HepG2 (cell line): ENCODE data around the gene PTCRA. TPM values are rescaled to one million over a fixed set of nuclear protein-coding genes. Genes with fewer than 3 reads are reported as not detected.

ENCODE experiments used
- FOXK1 ChIP-seq: sonication (generic); formaldehyde crosslinking; IDR thresholded peaks from 2 replicates; pipeline ENCODE4 v1.4.0; 2020; ENCODE audit warnings: low read depth, missing genetic modification reagents, borderline replicate concordance
- GATA4 ChIP-seq: sonication (generic); IDR thresholded peaks from 2 replicates; pipeline ENCODE4 v1.6.1; 2016; ENCODE audit warnings: antibody characterized with exemption, low read depth, borderline replicate concordance
- MAFF ChIP-seq: IDR thresholded peaks from 2 replicates; pipeline ENCODE4 v1.6.1; 2011; ENCODE audit warnings: low read depth, low read length, improper control_type of control experiment
- NR1H2 ChIP-seq: sonication (generic); formaldehyde crosslinking; IDR thresholded peaks from 2 replicates; pipeline ENCODE4 v1.8.1; 2022; ENCODE audit warnings: low read depth, missing genetic modification reagents, borderline replicate concordance
- TBX2 ChIP-seq: sonication (generic); formaldehyde crosslinking; IDR thresholded peaks from 2 replicates; pipeline ENCODE4 v1.5.0; 2020; ENCODE audit warnings: missing genetic modification reagents, mild to moderate bottlenecking, borderline replicate concordance
- ZBTB42 ChIP-seq: sonication (generic); formaldehyde crosslinking; IDR thresholded peaks from 2 replicates; pipeline ENCODE4 v1.5.0; 2020; ENCODE audit warnings: mild to moderate bottlenecking, missing genetic modification reagents
- ZFP90 ChIP-seq: sonication (generic); formaldehyde crosslinking; IDR thresholded peaks from 2 replicates; pipeline ENCODE4 v1.8.0; 2022; ENCODE audit warnings: missing genetic modification reagents, mild to moderate bottlenecking, inconsistent platforms, borderline replicate concordance
- ZNF367 ChIP-seq: sonication (generic); formaldehyde crosslinking; IDR thresholded peaks from 2 replicates; pipeline ENCODE4 v1.4.0; 2020; ENCODE audit warnings: missing genetic modification reagents, borderline replicate concordance
- ZNF510 ChIP-seq: sonication (generic); formaldehyde crosslinking; IDR thresholded peaks from 2 replicates; pipeline ENCODE4 v1.4.0; 2020; ENCODE audit warnings: low read depth, mild to moderate bottlenecking, missing genetic modification reagents
- ZNF550 ChIP-seq: sonication (generic); formaldehyde crosslinking; IDR thresholded peaks from 2 replicates; pipeline ENCODE4 v1.4.0; 2020; ENCODE audit warnings: mild to moderate bottlenecking, missing genetic modification reagents, borderline replicate concordance
- ZSCAN21 ChIP-seq: sonication (generic); formaldehyde crosslinking; IDR thresholded peaks from 2 replicates; pipeline ENCODE4 v1.8.0; 2022; ENCODE audit warnings: mild to moderate bottlenecking, missing genetic modification reagents, moderate library complexity, borderline replicate concordance
- ZSCAN31 ChIP-seq: sonication (generic); formaldehyde crosslinking; IDR thresholded peaks from 2 replicates; pipeline ENCODE4 v1.5.0; 2020; ENCODE audit warnings: low read depth, mild to moderate bottlenecking, missing genetic modification reagents
- polyA plus RNA-seq, 8 experiments: library from polyadenylated mRNA; depleted of rRNA in 3 of 8; stranded (reverse) in 7 of 8; unstranded in 1 of 8; fragments of >200 nt; fragmentation: Illumina TruSeq in 4 of 8; extraction: Trizol in 4 of 8; gene quantifications; 2 replicates each; pipeline versions ENCODE4 v1.2.1 to v1.2.3, GENCODE V29; 2011 to 2016; ENCODE audit warnings: low read depth in 4 of 8, missing spikeins in 1 of 8, mixed read lengths in 1 of 8; ENCODE audit not compliant: insufficient read depth in 1 of 8
- total RNA-seq, 5 experiments: library from RNA; depleted of rRNA; stranded (reverse); fragments of >200 nt; fragmentation: Illumina TruSeq; extraction: Trizol; gene quantifications; 2 replicates each; pipeline ENCODE4 v1.2.3, GENCODE V29; 2016; ENCODE audit warnings: low read depth in 1 of 5
- TF ChIP-seq, protein P1 (sequence below): sonication (generic); formaldehyde crosslinking; IDR thresholded peaks from 2 replicates; pipeline ENCODE4 v1.4.0; 2020; ENCODE audit warnings: low read depth, mild to moderate bottlenecking, missing genetic modification reagents
- TF ChIP-seq, protein P2 (sequence below): sonication (generic); formaldehyde crosslinking; IDR thresholded peaks from 2 replicates; pipeline ENCODE4 v1.4.0; 2020; ENCODE audit warnings: missing genetic modification reagents
- TF ChIP-seq, protein P3 (sequence below): sonication (generic); formaldehyde crosslinking; conservative IDR thresholded peaks from 2 replicates; pipeline ENCODE4 v1.4.0; 2020; ENCODE audit warnings: mild to moderate bottlenecking, missing genetic modification reagents, moderate library complexity
- TF ChIP-seq, protein P4 (sequence below): sonication (generic); formaldehyde crosslinking; IDR thresholded peaks from 2 replicates; pipeline ENCODE4 v1.4.0; 2020; ENCODE audit warnings: missing genetic modification reagents
- TF ChIP-seq, protein P5 (sequence below): sonication (generic); formaldehyde crosslinking; IDR thresholded peaks from 2 replicates; pipeline ENCODE4 v1.5.0; 2020; ENCODE audit warnings: mild to moderate bottlenecking, low read depth, missing genetic modification reagents, borderline replicate concordance

The PTCRA gene
- total and polyA plus RNA-seq, 2 of the 13 experiments (the other 11 are each of a cell fraction or from before 2014, with no cell fraction given): not detected

DNA sequence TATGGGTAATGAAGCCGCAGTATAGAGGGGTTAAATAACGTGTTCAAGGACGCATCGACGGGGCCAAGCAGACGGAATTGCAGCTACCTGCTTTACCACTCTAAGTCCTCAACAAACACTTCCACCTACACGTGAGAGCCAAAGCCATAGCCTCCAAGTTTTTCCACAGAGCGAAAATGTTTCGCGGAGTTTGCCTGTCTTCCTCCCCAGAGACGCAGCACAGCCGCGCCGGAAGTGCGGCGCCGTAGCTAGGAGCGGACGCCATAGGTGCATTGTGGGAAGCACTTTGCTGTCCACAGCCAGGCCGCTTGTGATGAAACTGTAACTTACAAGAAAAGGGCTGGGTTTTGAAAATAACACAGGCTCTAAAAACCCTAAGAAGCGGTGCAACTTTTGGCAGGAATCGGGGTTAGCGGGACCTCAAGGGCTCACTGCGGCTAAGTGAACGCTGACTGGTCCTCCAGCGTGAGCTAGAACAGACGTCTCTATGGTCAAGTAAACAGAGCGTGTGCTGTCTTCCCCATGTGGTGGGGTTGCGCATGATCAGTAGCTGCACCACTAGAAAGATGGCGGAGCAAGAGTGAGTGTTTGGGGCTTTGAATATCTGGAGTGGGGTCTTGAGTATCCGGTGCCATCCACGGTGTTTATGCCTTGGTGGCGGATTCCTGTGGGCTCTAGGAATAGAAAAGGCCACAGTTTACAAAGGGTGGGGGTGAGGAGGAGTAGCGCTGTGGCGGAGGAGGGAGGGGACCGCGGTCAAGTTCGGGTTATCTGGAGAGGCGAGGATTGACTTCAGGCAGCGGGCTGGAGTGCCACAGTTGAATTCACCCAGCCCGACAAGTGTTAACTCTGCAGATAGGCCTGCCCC, 36.2 kb upstream of the PTCRA start, which contains the start of gene RPL7L1 (continued):
- TF ChIP-seq ZSCAN31 (CRISPR knock-in tag) (peak; percentile 91), ZFP90 (CRISPR knock-in tag) (peak; percentile 90), FOXK1 (peak; percentile 89), ZNF367 (no peak), ZNF550 (CRISPR knock-in tag) (no peak), ZSCAN21 (CRISPR knock-in tag) (no peak), MAFF (0 out of 2 replicates have a peak, but pooled peaks have one; percentile 18), TBX2 (CRISPR knock-in tag) (peak; percentile 84), ZNF510 (CRISPR knock-in tag) (peak; percentile 65; the same call in 1 of the 2 replicates), ZBTB42 (CRISPR knock-in tag) (peak; percentile 64; the same call in 1 of the 2 replicates), GATA4 (peak; percentile 63), NR1H2 (CRISPR knock-in tag) (no peak)
- TF ChIP-seq, protein P1, sequence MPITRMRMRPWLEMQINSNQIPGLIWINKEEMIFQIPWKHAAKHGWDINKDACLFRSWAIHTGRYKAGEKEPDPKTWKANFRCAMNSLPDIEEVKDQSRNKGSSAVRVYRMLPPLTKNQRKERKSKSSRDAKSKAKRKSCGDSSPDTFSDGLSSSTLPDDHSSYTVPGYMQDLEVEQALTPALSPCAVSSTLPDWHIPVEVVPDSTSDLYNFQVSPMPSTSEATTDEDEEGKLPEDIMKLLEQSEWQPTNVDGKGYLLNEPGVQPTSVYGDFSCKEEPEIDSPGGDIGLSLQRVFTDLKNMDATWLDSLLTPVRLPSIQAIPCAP (CRISPR knock-in tag): peak; percentile 84
- TF ChIP-seq, protein P2, sequence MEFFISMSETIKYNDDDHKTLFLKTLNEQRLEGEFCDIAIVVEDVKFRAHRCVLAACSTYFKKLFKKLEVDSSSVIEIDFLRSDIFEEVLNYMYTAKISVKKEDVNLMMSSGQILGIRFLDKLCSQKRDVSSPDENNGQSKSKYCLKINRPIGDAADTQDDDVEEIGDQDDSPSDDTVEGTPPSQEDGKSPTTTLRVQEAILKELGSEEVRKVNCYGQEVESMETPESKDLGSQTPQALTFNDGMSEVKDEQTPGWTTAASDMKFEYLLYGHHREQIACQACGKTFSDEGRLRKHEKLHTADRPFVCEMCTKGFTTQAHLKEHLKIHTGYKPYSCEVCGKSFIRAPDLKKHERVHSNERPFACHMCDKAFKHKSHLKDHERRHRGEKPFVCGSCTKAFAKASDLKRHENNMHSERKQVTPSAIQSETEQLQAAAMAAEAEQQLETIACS: no peak
- TF ChIP-seq, protein P3, sequence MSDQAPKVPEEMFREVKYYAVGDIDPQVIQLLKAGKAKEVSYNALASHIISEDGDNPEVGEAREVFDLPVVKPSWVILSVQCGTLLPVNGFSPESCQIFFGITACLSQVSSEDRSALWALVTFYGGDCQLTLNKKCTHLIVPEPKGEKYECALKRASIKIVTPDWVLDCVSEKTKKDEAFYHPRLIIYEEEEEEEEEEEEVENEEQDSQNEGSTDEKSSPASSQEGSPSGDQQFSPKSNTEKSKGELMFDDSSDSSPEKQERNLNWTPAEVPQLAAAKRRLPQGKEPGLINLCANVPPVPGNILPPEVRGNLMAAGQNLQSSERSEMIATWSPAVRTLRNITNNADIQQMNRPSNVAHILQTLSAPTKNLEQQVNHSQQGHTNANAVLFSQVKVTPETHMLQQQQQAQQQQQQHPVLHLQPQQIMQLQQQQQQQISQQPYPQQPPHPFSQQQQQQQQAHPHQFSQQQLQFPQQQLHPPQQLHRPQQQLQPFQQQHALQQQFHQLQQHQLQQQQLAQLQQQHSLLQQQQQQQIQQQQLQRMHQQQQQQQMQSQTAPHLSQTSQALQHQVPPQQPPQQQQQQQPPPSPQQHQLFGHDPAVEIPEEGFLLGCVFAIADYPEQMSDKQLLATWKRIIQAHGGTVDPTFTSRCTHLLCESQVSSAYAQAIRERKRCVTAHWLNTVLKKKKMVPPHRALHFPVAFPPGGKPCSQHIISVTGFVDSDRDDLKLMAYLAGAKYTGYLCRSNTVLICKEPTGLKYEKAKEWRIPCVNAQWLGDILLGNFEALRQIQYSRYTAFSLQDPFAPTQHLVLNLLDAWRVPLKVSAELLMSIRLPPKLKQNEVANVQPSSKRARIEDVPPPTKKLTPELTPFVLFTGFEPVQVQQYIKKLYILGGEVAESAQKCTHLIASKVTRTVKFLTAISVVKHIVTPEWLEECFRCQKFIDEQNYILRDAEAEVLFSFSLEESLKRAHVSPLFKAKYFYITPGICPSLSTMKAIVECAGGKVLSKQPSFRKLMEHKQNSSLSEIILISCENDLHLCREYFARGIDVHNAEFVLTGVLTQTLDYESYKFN (CRISPR knock-in tag): peak; percentile 64
- TF ChIP-seq, protein P4, sequence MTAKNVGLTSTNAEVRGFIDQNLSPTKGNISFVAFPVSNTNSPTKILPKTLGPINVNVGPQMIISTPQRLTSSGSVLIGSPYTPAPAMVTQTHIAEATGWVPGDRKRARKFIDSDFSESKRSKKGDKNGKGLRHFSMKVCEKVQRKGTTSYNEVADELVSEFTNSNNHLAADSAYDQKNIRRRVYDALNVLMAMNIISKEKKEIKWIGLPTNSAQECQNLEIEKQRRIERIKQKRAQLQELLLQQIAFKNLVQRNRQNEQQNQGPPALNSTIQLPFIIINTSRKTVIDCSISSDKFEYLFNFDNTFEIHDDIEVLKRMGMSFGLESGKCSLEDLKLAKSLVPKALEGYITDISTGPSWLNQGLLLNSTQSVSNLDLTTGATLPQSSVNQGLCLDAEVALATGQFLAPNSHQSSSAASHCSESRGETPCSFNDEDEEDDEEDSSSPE (CRISPR knock-in tag): peak; percentile 64
- TF ChIP-seq, protein P5, sequence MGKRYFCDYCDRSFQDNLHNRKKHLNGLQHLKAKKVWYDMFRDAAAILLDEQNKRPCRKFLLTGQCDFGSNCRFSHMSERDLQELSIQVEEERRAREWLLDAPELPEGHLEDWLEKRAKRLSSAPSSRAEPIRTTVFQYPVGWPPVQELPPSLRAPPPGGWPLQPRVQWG (CRISPR knock-in tag): no peak
